Tibial artery (tissue), 4 donors: ENCODE results near the gene RSPRY1.
A peak's percentile ranks its signal among the peaks of the same experiment; 100 is the strongest.
"Not testable (repeated sequence)": the region's sequence is repeated elsewhere in the genome, so short reads cannot be mapped to it uniquely, and the experiment has no call there.

ENCODE experiments used
- DNase-seq, 2 donors: peaks; one replicate each; pipeline ENCODE4 v3.0.0-alpha.2; 2019
- H3K27ac ChIP-seq, 2 donors: fragments of 200-600 bp; sonication (generic) in 1 of 2; 1 replicate in 1 of 2; 2 replicates in 1 of 2; pipeline ENCODE4 v1.5.1; 2018 to 2019; ENCODE audit warnings: mild to moderate bottlenecking in 1 of 2
- H3K27me3 ChIP-seq, 2 donors: fragments of 200-600 bp; sonication (generic) in 1 of 2; one replicate each; pipeline versions ENCODE4 v1.5.1 to v1.6.0; 2016 to 2019
- H3K36me3 ChIP-seq, 3 donors: fragments of 200-600 bp; sonication (generic) in 2 of 3; one replicate each; pipeline ENCODE4 v1.5.1; 2016 to 2019; ENCODE audit warnings: mild to moderate bottlenecking in 2 of 3
- H3K4me1 ChIP-seq, 4 donors: fragments of 200-600 bp; sonication (generic) in 2 of 4; 1 replicate in 3 of 4; 2 replicates in 1 of 4; pipeline ENCODE4 v1.5.1; 2016 to 2019
- H3K4me3 ChIP-seq, 2 donors: fragments of 200-600 bp; sonication (generic) in 1 of 2; 1 replicate in 1 of 2; 2 replicates in 1 of 2; pipeline ENCODE4 v1.5.1; 2018 to 2019; ENCODE audit warnings: mild to moderate bottlenecking in 2 of 2
- H3K9me3 ChIP-seq, 3 donors: fragments of 200-600 bp; sonication (generic) in 1 of 3; one replicate each; pipeline ENCODE4 v1.5.1; 2016 to 2019
- intact Hi-C: fragments of 100-400 bp; cut with DNase I; formaldehyde crosslinking; loops from one replicate; pipeline ENCODE4 v1.15.0; 2023; ENCODE audit warnings: low total_unique reads
- TF ChIP-seq, protein P1 (sequence below), 2 experiments: fragments of 200-600 bp in 1 of 2; fragments of 450-650 bp in 1 of 2; IDR thresholded peaks; one replicate each; pipeline ENCODE4 v1.5.1; 2017 to 2019; ENCODE audit warnings: antibody characterized with exemption in 2 of 2, mild to moderate bottlenecking in 1 of 2, moderate library complexity in 1 of 2

Gene RSPRY1

DNA sequence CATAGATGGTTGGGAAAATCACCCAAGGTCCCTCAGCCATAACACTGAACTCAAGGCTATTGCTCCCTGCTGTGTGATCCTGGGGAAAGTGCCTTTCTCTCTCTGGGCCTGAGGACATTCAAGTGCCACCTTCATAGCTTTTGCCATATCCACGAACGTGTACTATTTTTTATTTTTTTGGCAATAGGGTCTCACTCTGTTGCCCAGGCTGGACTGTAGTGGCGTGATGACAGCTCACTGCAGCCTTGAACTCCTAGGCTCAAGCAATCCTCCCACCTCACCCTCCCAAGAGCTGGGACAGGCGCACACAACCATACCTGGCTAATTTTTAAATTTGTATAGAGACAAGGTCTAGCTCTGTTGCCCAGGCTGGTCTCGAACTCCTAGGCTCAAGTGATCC is 87.7 kb downstream of the RSPRY1 start:
- DNase-seq = no peak
- intact Hi-C loops = no loop called here
- Histone ChIP-seq H3K36me3 (no peaks in the 10 kb centered on the region), H3K27ac (no peak overlapping the region), H3K27me3 (no peaks in the 10 kb centered on the region), H3K4me1 (no peaks in the 10 kb centered on the region), H3K4me3 (no peak overlapping the region), H3K9me3 (no peaks in the 10 kb centered on the region)
- TF ChIP-seq, protein P1, sequence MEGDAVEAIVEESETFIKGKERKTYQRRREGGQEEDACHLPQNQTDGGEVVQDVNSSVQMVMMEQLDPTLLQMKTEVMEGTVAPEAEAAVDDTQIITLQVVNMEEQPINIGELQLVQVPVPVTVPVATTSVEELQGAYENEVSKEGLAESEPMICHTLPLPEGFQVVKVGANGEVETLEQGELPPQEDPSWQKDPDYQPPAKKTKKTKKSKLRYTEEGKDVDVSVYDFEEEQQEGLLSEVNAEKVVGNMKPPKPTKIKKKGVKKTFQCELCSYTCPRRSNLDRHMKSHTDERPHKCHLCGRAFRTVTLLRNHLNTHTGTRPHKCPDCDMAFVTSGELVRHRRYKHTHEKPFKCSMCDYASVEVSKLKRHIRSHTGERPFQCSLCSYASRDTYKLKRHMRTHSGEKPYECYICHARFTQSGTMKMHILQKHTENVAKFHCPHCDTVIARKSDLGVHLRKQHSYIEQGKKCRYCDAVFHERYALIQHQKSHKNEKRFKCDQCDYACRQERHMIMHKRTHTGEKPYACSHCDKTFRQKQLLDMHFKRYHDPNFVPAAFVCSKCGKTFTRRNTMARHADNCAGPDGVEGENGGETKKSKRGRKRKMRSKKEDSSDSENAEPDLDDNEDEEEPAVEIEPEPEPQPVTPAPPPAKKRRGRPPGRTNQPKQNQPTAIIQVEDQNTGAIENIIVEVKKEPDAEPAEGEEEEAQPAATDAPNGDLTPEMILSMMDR (IDR thresholded peaks at IDR 0.05) = no peak

DNA sequence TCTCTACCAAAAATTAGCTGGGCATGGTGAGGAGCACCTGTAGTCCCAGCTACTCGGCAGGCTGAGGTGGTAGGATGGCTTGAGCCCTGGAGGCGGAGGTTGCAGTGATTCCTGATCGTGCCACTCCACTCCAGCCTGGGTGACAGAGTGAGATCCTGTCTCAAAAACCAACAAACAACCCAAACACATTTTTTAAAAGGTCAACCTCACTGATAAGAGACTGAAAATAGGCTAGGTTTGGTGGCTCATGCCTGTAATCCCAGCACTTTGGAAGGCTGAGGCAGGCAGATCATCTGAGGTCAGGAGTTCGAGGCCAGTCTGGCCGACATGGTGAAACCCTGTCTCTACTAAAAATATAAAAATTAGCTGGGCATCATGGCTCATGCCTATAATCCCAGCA is 89.8 kb downstream of the RSPRY1 start:
- H3K4me1 ChIP-seq, intact Hi-C loops, DNase-seq, H3K27me3 ChIP-seq, H3K27ac ChIP-seq, H3K36me3 ChIP-seq, H3K9me3 ChIP-seq, H3K4me3 ChIP-seq: not testable (repeated sequence)

DNA sequence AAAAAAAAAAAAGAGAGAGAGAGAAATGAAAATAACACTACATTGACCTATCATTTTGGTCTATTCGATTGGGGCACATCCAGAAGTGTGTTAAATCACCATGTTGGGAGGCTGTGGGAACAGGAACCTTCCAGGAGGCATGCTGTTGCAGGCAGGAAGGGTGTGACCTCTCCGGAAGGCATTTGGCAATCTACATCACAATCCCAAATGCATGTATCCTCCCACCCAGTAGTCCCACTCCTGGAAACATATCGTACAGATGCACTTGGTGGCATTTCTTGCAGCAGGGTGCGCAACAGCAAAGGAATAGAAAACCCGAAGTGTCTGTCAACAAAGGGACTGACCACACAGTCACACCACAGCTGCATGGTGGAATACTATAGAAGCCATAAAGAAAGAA is 90.5 kb downstream of the RSPRY1 start:
- Histone ChIP-seq H3K9me3 (no peaks in the 10 kb centered on the region), H3K4me1 (no peaks in the 10 kb centered on the region), H3K27ac (no peak overlapping the region), H3K4me3 (no peak overlapping the region), H3K36me3 (no peaks in the 10 kb centered on the region), H3K27me3 (no peaks in the 10 kb centered on the region)
- peak in 1 of 2 donors; percentile 58 for DNase-seq
- intact Hi-C loops = no loop called here
- TF ChIP-seq, protein P1 (IDR thresholded peaks at IDR 0.05) = no peak

DNA sequence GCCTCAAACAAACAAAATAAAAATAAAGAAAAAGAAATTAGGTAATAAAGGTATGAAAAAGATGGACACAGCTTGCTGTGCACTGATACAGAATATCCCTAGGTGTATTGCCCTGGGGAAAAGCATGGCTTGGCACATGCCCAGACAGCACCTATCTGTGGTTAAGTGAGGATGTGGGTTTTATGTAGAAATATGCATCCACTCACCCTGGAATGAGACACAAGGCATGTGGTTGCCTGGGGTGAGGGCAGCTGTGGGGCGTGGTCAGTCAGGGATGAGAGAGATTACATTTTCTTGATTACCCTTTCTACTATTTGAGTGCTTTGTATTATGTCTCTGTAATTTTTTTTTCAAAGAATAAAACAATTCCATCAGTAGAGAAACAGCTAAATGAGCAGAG is 91.5 kb downstream of the RSPRY1 start:
- no peak for DNase-seq
- intact Hi-C loops = no loop called here
- Histone ChIP-seq H3K9me3 (no peaks in the 10 kb centered on the region), H3K4me3 (no peak overlapping the region), H3K27ac (no peak overlapping the region), H3K4me1 (no peaks in the 10 kb centered on the region), H3K36me3 (no peaks in the 10 kb centered on the region), H3K27me3 (peaks cover 0 to 2% of the 10 kb centered on the region in 2 donors)
- TF ChIP-seq, protein P1 (IDR thresholded peaks at IDR 0.05) = no peak

DNA sequence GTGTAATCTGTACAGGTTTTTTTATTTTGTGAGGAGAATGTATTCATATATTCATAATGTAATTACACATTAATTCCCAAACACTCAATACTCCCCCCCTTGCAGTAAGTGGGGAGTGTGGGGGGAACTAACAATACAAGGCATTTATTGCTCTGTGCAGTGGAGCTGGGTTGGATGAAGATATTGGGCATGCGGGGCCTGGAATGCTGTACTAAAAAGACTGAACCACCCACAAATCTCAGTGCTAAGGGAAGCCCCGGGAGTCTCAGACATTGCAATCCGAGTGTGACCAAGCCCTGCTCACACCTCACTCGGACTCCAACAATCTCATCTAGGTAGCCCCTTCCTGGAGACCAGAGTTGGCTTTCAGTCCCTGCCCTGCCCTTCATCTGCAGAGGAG is 92.4 kb downstream of the RSPRY1 start:
- intact Hi-C loops = no loop called here

DNA sequence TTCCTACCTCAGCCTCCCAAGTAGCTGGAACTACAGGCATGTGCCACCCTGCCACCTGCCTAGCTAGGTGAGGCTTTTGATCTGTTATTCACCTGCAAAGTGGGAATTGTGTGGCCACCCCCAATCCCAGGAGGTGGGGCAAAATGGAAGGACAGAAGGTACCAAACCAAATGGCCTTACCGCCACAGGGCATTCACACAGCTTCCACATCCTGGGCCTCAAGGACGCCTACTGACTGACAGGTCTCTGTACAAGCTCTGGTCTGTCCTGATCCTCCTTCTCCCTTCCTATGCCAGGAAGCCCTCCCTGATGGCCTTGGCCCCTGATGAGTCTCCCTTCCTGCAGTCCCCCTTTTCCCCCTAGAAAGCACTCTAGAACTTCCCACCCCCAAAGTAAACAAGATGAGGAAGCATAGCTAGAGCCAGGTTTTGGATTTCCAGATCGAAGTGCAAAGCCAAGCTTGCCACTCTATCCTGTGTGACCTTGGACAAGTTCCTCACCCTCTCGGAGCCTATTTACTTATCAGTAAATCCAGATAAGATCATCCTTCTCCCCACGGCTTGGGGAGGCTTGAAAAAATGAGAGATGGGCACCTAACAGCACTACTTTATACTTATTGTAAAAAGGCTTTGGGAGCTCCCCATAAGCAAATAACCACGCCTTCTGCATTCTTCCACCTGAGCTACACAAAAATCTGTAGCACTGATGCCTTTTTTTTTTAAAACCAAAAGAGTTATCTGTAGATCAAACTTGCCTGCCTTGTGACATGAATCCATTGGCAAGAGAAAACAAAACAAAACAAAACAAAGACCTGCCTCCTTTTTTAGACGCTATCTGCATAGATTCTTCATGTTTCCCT is 93.9 kb downstream of the RSPRY1 start:
- no peaks in the 10 kb centered on the region for H3K9me3 ChIP-seq
- H3K27me3 ChIP-seq = peaks cover 0 to 26% of the 10 kb centered on the region in 2 donors
- H3K4me3 ChIP-seq = no peak overlapping the region
- intact Hi-C loops = no loop called here
- H3K4me1 ChIP-seq = peaks cover 0 to 15% (median 10%) of the 10 kb centered on the region in 4 donors
- H3K36me3 ChIP-seq = no peaks in the 10 kb centered on the region
- DNase-seq = no peak
- no peak overlapping the region for H3K27ac ChIP-seq
- TF ChIP-seq, protein P1 (IDR thresholded peaks at IDR 0.05) = no peak

More for the DNA sequence above, 92.4 kb downstream of the RSPRY1 start:
- Histone ChIP-seq H3K27me3 (peaks cover 0 to 11% of the 10 kb centered on the region in 2 donors), H3K4me1 (peaks cover 0 to 3% (median 0%) of the 10 kb centered on the region in 4 donors), H3K9me3 (no peaks in the 10 kb centered on the region), H3K27ac (no peak overlapping the region), H3K4me3 (no peak overlapping the region), H3K36me3 (no peaks in the 10 kb centered on the region)
- no peak for DNase-seq
- TF ChIP-seq, protein P1 (IDR thresholded peaks at IDR 0.05) = no peak
